IMR-90 (cell line): ENCODE measurements around the gene TRAIP. TPM values are rescaled to one million over a fixed set of nuclear protein-coding genes. Genes with fewer than 3 reads are reported as not detected.

ENCODE experiments used
- ATAC-seq: fragments of 200-7000 bp; cut with Tn5 transposase; 2 replicates; pipeline ENCODE4 v1.9.1; 2020; ENCODE audit warnings: low read depth, mild to moderate bottlenecking, moderate library complexity
- BruUV-seq: library from RNA; stranded (reverse); fragments of 400-500 nt; replicated peaks from 2 replicates; lab custom pipeline; 2021; lab: Mats Ljungman, UMichigan
- CTCF ChIA-PET: fragments of 300-600 bp; formaldehyde crosslinking; extraction: SDS; loops from one replicate; lab custom pipeline; 2021; ENCODE audit warnings: antibody characterized with exemption; lab: Yijun Ruan, JAX
- POLR2A ChIA-PET: fragments of 300-600 bp; sonication (Branson Sonifier 250); formaldehyde crosslinking; loops from one replicate; lab custom pipeline; 2022; ENCODE audit warnings: antibody characterized with exemption; ENCODE audit not compliant: unreplicated experiment; lab: Charles Lee
- DNase-seq: peaks from one replicate; pipeline ENCODE4 v3.0.0; 2013
- H2AFZ ChIP-seq: replicated peaks from 2 replicates; pipeline ENCODE3; 2013; ENCODE audit warnings: low read length, mild to moderate bottlenecking; ENCODE audit not compliant: poor library complexity
- H2AK5ac ChIP-seq: 2 replicates; pipeline ENCODE4 v1.6.1; 2013; ENCODE audit warnings: low read depth, low read length, inconsistent platforms
- H2AK9ac ChIP-seq: replicated peaks from 2 replicates; pipeline ENCODE3; 2013; ENCODE audit warnings: mild to moderate bottlenecking, low read depth, low read length, moderate library complexity; ENCODE audit not compliant: poor library complexity
- H2BK120ac ChIP-seq: 2 replicates; pipeline ENCODE4 v1.6.1; 2013; ENCODE audit warnings: low read depth, low read length, inconsistent platforms
- H2BK15ac ChIP-seq: 3 replicates; pipeline ENCODE4 v1.6.1; 2013; ENCODE audit warnings: low read depth, low read length, inconsistent platforms
- H2BK20ac ChIP-seq: 2 replicates; pipeline ENCODE4 v1.6.1; 2013; ENCODE audit warnings: low read depth, mild to moderate bottlenecking, inconsistent platforms, low read length, moderate library complexity
- H2BK5ac ChIP-seq: 2 replicates; pipeline ENCODE4 v1.6.1; 2013; ENCODE audit warnings: mild to moderate bottlenecking, low read depth, low read length, inconsistent platforms; ENCODE audit not compliant: poor library complexity, severe bottlenecking
- H3K14ac ChIP-seq: replicated peaks from 2 replicates; pipeline ENCODE4 v1.6.1; 2013; ENCODE audit warnings: low read depth, low read length, inconsistent platforms
- H3K18ac ChIP-seq: 2 replicates; pipeline ENCODE4 v1.6.1; 2013; ENCODE audit warnings: low read depth, low read length, control low read depth
- H3K23ac ChIP-seq: 2 replicates; pipeline ENCODE4 v1.6.1; 2013; ENCODE audit warnings: low read depth, low read length, inconsistent platforms
- H3K27ac ChIP-seq: 2 replicates; pipeline ENCODE4 v1.5.1; 2013; ENCODE audit warnings: mild to moderate bottlenecking, control low read depth, low read length; ENCODE audit not compliant: insufficient read depth
- H3K27me3 ChIP-seq: 2 replicates; pipeline ENCODE4 v1.6.1; 2013; ENCODE audit warnings: low read length; ENCODE audit not compliant: control insufficient read depth, insufficient read depth
- H3K36me3 ChIP-seq: 2 replicates; pipeline ENCODE4 v1.6.1; 2013; ENCODE audit warnings: low read length, mixed read lengths; ENCODE audit not compliant: control insufficient read depth, insufficient read depth
- H3K4ac ChIP-seq: 2 replicates; pipeline ENCODE4 v1.6.1; 2013; ENCODE audit warnings: low read depth, low read length, inconsistent platforms
- H3K4me1 ChIP-seq: 2 replicates; pipeline ENCODE4 v1.6.1; 2013; ENCODE audit warnings: low read length, mixed read lengths; ENCODE audit not compliant: control insufficient read depth, insufficient read depth
- H3K4me2 ChIP-seq: 2 replicates; pipeline ENCODE4 v1.6.1; 2013; ENCODE audit warnings: low read depth, mild to moderate bottlenecking, control low read depth, low read length, moderate library complexity
- H3K4me3 ChIP-seq: 2 replicates; pipeline ENCODE4 v1.5.1; 2013; ENCODE audit warnings: low read depth, mild to moderate bottlenecking, control low read depth, low read length, moderate library complexity; ENCODE audit not compliant: insufficient read depth
- H3K56ac ChIP-seq: 2 replicates; pipeline ENCODE4 v1.6.1; 2013; ENCODE audit warnings: low read length, inconsistent platforms; ENCODE audit not compliant: insufficient read depth; ENCODE audit errors: extremely low read depth
- H3K79me1 ChIP-seq, 2 experiments: 2 replicates each; pipeline ENCODE4 v1.6.1; 2013; ENCODE audit warnings: low read length in 2 of 2, inconsistent platforms in 1 of 2, low read depth in 1 of 2
- H3K9ac ChIP-seq: 2 replicates; pipeline ENCODE4 v1.6.1; 2013; ENCODE audit warnings: low read depth, low read length, control low read depth
- H3K9me1 ChIP-seq: 2 replicates; pipeline ENCODE4 v1.6.1; 2013; ENCODE audit warnings: low read length, inconsistent platforms; ENCODE audit not compliant: insufficient read depth
- H3K9me3 ChIP-seq: 2 replicates; pipeline ENCODE4 v1.6.1; 2013; ENCODE audit warnings: low read length; ENCODE audit not compliant: control insufficient read depth, insufficient read depth
- H4K20me1 ChIP-seq: 2 replicates; pipeline ENCODE4 v1.6.1; 2013; ENCODE audit warnings: low read length, inconsistent platforms; ENCODE audit not compliant: insufficient read depth
- H4K5ac ChIP-seq: 2 replicates; pipeline ENCODE4 v1.6.1; 2013; ENCODE audit warnings: mild to moderate bottlenecking, low read depth, low read length, control low read depth
- H4K8ac ChIP-seq, 2 experiments: 2 replicates each; pipeline ENCODE4 v1.6.1; 2013; ENCODE audit warnings: low read depth in 2 of 2, low read length in 2 of 2, control low read depth in 1 of 2, inconsistent platforms in 1 of 2
- H4K91ac ChIP-seq: 2 replicates; pipeline ENCODE4 v1.6.1; 2013; ENCODE audit warnings: low read depth, low read length, inconsistent platforms; ENCODE audit not compliant: insufficient read depth
- BHLHE40 ChIP-seq: fragments of 150-350 bp; IDR thresholded peaks from 2 replicates; pipeline ENCODE4 v1.6.1; 2016; ENCODE audit warnings: mild to moderate bottlenecking, low read depth, low read length
- MAFK ChIP-seq: IDR thresholded peaks from 2 replicates; pipeline ENCODE4 v1.6.1; 2012; ENCODE audit warnings: low read depth, low read length, improper control_type of control experiment
- POLR2A ChIP-seq: IDR thresholded peaks from 2 replicates; pipeline ENCODE4 v1.6.1; 2012; ENCODE audit warnings: mild to moderate bottlenecking, low read depth, low read length
- RFX5 ChIP-seq: IDR thresholded peaks from 2 replicates; pipeline ENCODE4 v1.8.0; 2012; ENCODE audit warnings: low read depth, mild to moderate bottlenecking, low read length, moderate library complexity
- SMC3 ChIP-seq: fragments of 150-350 bp; IDR thresholded peaks from 2 replicates; pipeline ENCODE4 v1.6.1; 2016; ENCODE audit warnings: low read depth, mild to moderate bottlenecking, antibody characterized with exemption, low read length, moderate library complexity
- WGBS, 2 experiments: methylation state at CpG; one replicate each; pipeline versions ENCODE4 v1.1.5 to v1.1.7; 2013; ENCODE audit warnings: missing lambda C conversion rate in 2 of 2; ENCODE audit not compliant: insufficient read length in 1 of 2; ENCODE audit errors: extremely low coverage in 2 of 2; 5-methylcytosine and 5-hydroxymethylcytosine counted together
- dilution Hi-C: fragments of 300-500 bp; cut with HindIII; formaldehyde crosslinking; loops from one replicate; pipeline ENCODE4 v1.14.3; 2018; ENCODE audit warnings: low sequenced_read_pairs; ENCODE audit not compliant: unreplicated experiment
- in situ Hi-C: fragments of 300-500 bp; cut with MboI; formaldehyde crosslinking; loops from 3 replicates; pipeline ENCODE4 v1.14.3; 2019; ENCODE audit warnings: low sequenced_read_pairs, inconsistent platforms, mixed read lengths
- intact Hi-C: fragments of 100-400 bp; cut with micrococcal nuclease; formaldehyde crosslinking; loops from 2 replicates; pipeline ENCODE4 v1.10.0; 2022
- polyA plus RNA-seq, 3 experiments: library from polyadenylated mRNA; depleted of rRNA; stranded (reverse); fragments of >200 nt; gene quantifications; 2 replicates each; pipeline ENCODE4 v1.2.3, GENCODE V29; 2012; ENCODE audit warnings: low replicate concordance in 1 of 3
- total RNA-seq: library from RNA; depleted of rRNA; stranded (reverse); fragments of >200 nt; gene quantifications from 2 replicates; pipeline ENCODE4 v1.2.3, GENCODE V29; 2012

TRAIP gene
- total and polyA plus RNA-seq, 2 of the 4 experiments (the other 2 are of a cell fraction) = 6.3 to 9.2 TPM

DNA sequence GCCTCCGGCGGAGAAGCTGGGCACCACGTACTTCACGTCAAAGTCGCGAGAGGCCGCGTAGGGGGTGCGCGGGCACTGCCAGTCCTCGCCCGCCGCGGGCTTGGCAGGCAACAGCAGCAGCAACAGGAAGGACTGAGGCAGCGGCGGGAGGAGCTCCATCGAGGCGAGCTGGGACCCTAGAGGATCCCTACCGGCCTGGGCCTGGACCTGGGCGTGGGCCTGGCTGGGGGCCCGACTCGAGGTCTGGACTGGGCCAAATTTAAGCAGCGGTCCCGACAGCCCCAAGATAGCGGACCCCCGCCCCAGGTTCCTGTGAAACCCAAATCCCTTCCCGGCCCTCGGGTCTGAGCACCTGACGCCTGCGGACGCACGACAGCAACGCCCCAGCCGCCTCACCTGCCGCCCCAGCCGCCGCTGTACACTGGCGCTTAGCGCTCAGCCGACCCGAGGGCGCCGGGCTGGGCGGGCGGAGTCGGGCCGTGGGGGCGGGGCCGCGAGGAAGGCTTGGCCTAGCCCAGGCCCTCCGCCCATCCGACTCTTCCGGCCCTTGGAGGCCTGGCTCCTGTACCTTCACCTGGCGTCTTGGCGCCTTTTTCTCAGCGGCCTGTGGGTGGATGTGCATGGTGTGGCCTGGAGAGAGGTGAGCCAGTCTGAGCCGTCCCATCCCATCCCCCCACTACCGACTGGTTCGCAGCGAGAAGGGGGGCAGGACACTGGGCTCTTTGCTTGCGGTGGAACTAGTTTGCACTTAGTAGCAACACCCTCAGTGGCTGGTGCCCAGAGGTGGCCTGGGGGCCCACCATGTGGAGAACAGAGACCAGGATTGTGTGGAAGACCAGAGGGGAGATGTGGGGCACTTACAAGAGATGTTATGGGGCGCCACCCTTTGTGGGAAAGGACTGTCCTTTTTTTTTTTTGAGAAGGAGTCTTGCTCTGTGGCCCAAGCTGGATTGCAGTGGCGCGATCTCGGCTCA is 47.4 kb upstream of the TRAIP start, which contains the start of gene MST1R:
Gene MST1R (minus strand): TSS at position 423 of the 974 bp plus-strand sequence. CDS start 264 bp downstream, at position 159.
- Histone ChIP-seq H3K9me1 (0 out of 2 replicates have a peak, but pooled peaks cover 2% of the 10 kb centered on the region), H3K14ac (no peak within 1 kb of the TSS), H2AK5ac (no peak within 1 kb of the TSS), H3K9ac (no peak within 1 kb of the TSS), H2BK20ac (no peak within 1 kb of the TSS), H4K8ac (peak within 1 kb of the TSS; percentile 45 to 84; a peak in 2 of 4 replicates), H3K79me1 (no peaks in the 10 kb centered on the region), H4K5ac (no peak within 1 kb of the TSS), H3K23ac (no peak within 1 kb of the TSS), H3K4me2 (no peak within 1 kb of the TSS), H2BK120ac (no peak within 1 kb of the TSS), H3K4me3 (no peak within 1 kb of the TSS), H3K4me1 (peaks cover 14% of the 10 kb centered on the region), H3K4ac (no peak within 1 kb of the TSS), H3K9me3 (no peaks in the 10 kb centered on the region), H2AFZ (peak within 1 kb of the TSS; percentile 88), H4K20me1 (no peaks in the 10 kb centered on the region), H2BK5ac (no peak within 1 kb of the TSS), H4K91ac (no peak within 1 kb of the TSS), H2AK9ac (peak within 1 kb of the TSS; percentile 28), H3K27ac (no peak within 1 kb of the TSS), H3K56ac (no peak within 1 kb of the TSS), H3K36me3 (0 out of 2 replicates have a peak, but pooled peaks cover 1% of the 10 kb centered on the region), H3K27me3 (no peaks in the 10 kb centered on the region), H2BK15ac (no peak within 1 kb of the TSS), H3K18ac (no peak within 1 kb of the TSS)
- 50% methylated on average over 35 of the region's 65 CpGs; no CpG with 5 or more reads in 1 of the 2 experiments for WGBS, 2 experiments
- dilution Hi-C loops (no loop called here), in situ Hi-C loops (no loop called here), intact Hi-C loops (no loop called here)
- TF ChIP-seq POLR2A (no peak), BHLHE40 (no peak), SMC3 (no peak), MAFK (no peak), RFX5 (no peak)
- 0 out of 2 replicates have a peak, but pooled peaks have one; percentile 19 for ATAC-seq
- BruUV-seq = no TSS peak
- ChIA-PET CTCF (no interaction called here), POLR2A (no interaction called here)
- DNase-seq = no peak
